ENCODE results near the gene BRAF.
"Not testable (repeated sequence)": the region's sequence is repeated elsewhere in the genome, so short reads cannot be mapped to it uniquely, and the experiment has no call there.

The BRAF gene

GRCh38 chr7:140828741-140829140, 96.0 kb downstream of the BRAF start:
- Histone ChIP-seq H3K9me3 (no peaks in the 10 kb centered on the region), H3K4me3 (ENCODE audit: low read depth, low read length) (no peak overlapping the region), H3K4me1 (no peaks in the 10 kb centered on the region), H3K36me3 (no peaks in the 10 kb centered on the region; the same call in 1 of the 2 replicates), H3K27me3 (no peaks in the 10 kb centered on the region)
- DNase-seq = no peak
- no peak for TF ChIP-seq CTCF (IDR thresholded peaks at IDR 0.05; ENCODE audit: low read depth, low read length)

- H3K9me3 ChIP-seq; H3K27me3 ChIP-seq; H3K4me3 ChIP-seq (ENCODE audit: low read depth, low read length); H3K36me3 ChIP-seq; DNase-seq; H3K4me1 ChIP-seq: not testable (repeated sequence)
Observed at GRCh38 chr7:140817383-140817782, 107.3 kb downstream of the BRAF start.

GRCh38 chr7:140810830-140811556, 113.7 kb downstream of the BRAF start:
- H3K4me1 ChIP-seq = no peaks in the 10 kb centered on the region
- H3K9me3 ChIP-seq = no peaks in the 10 kb centered on the region
- peak; percentile 81 for TF ChIP-seq CTCF (IDR thresholded peaks at IDR 0.05; ENCODE audit: low read depth, low read length)
- peak; percentile 71 for DNase-seq
- H3K27me3 ChIP-seq = no peaks in the 10 kb centered on the region
- no peak overlapping the region for H3K4me3 ChIP-seq (ENCODE audit: low read depth, low read length)
- no peaks in the 10 kb centered on the region for H3K36me3 ChIP-seq

- DNase-seq = no peak
- no peak for TF ChIP-seq CTCF (IDR thresholded peaks at IDR 0.05; ENCODE audit: low read depth, low read length)
- H3K27me3 ChIP-seq = no peaks in the 10 kb centered on the region
- H3K9me3 ChIP-seq = no peaks in the 10 kb centered on the region
- no peaks in the 10 kb centered on the region for H3K36me3 ChIP-seq
- no peaks in the 10 kb centered on the region for H3K4me1 ChIP-seq
- no peak overlapping the region for H3K4me3 ChIP-seq (ENCODE audit: low read depth, low read length)
Observed at GRCh38 chr7:140810385-140810784, 114.3 kb downstream of the BRAF start.

- no peak for TF ChIP-seq CTCF (IDR thresholded peaks at IDR 0.05; ENCODE audit: low read depth, low read length)
- no peaks in the 10 kb centered on the region for H3K4me1 ChIP-seq
- no peak overlapping the region for H3K4me3 ChIP-seq (ENCODE audit: low read depth, low read length)
- H3K27me3 ChIP-seq = no peaks in the 10 kb centered on the region
- no peak for DNase-seq
- H3K9me3 ChIP-seq = no peaks in the 10 kb centered on the region
- H3K36me3 ChIP-seq = peaks cover 18% of the 10 kb centered on the region
Observed at GRCh38 chr7:140778975-140779374, 145.8 kb downstream of the BRAF start.

GRCh38 chr7:140778568-140778967, 146.2 kb downstream of the BRAF start:
- DNase-seq = no peak
- Histone ChIP-seq H3K27me3 (no peaks in the 10 kb centered on the region), H3K4me3 (ENCODE audit: low read depth, low read length) (no peak overlapping the region), H3K36me3 (peaks cover 18% of the 10 kb centered on the region), H3K4me1 (no peaks in the 10 kb centered on the region), H3K9me3 (no peaks in the 10 kb centered on the region)
- TF ChIP-seq CTCF (IDR thresholded peaks at IDR 0.05; ENCODE audit: low read depth, low read length) = no peak

Data from BE2C (cell line).